Bronchial epithelial cell (primary cell): ENCODE results near the gene ICAM2. TPM values are rescaled to one million over a fixed set of nuclear protein-coding genes. Genes with fewer than 3 reads are reported as not detected.

Source experiments
- DNase-seq: peaks from one replicate; pipeline ENCODE4 v3.0.0-alpha.2; 2010; ENCODE audit warnings: low read depth
- FAIRE-seq: peaks from 2 replicates; lab custom pipeline; 2011; peaks lifted over from hg19 to GRCh38; lab: Jason Lieb, UNC
- H3K27me3 ChIP-seq: 2 replicates; pipeline ENCODE4 v1.5.1; 2011; ENCODE audit warnings: low read length; ENCODE audit not compliant: control insufficient read depth, insufficient read depth
- H3K36me3 ChIP-seq: 2 replicates; pipeline ENCODE4 v1.5.1; 2011; ENCODE audit warnings: low read length; ENCODE audit not compliant: control insufficient read depth, insufficient read depth
- H3K4me3 ChIP-seq: 2 replicates; pipeline ENCODE4 v1.5.1; 2011; ENCODE audit warnings: mild to moderate bottlenecking, low read depth, low read length, control low read depth
- total RNA-seq: library from RNA; depleted of rRNA; stranded (reverse); fragments of >200 nt; gene quantifications from 2 replicates; pipeline ENCODE4 v1.2.1, GENCODE V29; 2014
- TF ChIP-seq, protein P1 (sequence below): IDR thresholded peaks from 2 replicates; pipeline ENCODE4 v1.5.1; 2011; ENCODE audit warnings: mild to moderate bottlenecking, moderate library complexity, low read length, control low read depth, inconsistent platforms; ENCODE audit not compliant: insufficient read depth, severe bottlenecking

The ICAM2 gene
- total RNA-seq, 1 donor from 2014 or later: 0.26 TPM

DNA sequence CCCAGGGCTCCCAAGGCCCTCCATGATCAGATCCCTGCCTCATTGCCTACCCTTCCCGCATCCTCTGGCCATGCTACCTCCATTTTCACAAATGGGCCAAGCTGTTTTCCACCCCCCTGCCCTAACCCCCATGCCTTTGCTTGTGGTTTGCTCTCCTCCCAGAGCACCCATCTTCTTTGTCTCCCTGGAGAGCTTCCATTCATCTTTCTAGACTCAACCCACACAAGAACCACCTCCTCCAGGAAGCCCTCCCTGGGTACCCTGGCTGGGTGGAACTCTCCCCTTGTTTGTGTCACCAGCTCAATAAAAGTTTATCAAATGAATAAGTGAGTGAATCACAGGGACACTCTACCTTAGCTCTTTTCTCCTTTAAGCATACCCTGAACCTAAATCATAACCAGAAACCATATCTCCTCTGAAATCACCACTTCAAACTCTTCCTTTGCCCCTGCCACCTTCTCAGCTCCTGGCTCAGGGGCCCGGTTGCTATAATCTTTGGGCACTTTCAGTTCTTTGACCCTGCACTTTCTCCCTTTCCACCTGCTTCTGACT lies 44.8 kb downstream of the ICAM2 start:
- DNase-seq: no peak
- Histone ChIP-seq H3K4me3 (no peak overlapping the region), H3K36me3 (no peaks in the 10 kb centered on the region), H3K27me3 (no peaks in the 10 kb centered on the region)
- TF ChIP-seq, protein P1, sequence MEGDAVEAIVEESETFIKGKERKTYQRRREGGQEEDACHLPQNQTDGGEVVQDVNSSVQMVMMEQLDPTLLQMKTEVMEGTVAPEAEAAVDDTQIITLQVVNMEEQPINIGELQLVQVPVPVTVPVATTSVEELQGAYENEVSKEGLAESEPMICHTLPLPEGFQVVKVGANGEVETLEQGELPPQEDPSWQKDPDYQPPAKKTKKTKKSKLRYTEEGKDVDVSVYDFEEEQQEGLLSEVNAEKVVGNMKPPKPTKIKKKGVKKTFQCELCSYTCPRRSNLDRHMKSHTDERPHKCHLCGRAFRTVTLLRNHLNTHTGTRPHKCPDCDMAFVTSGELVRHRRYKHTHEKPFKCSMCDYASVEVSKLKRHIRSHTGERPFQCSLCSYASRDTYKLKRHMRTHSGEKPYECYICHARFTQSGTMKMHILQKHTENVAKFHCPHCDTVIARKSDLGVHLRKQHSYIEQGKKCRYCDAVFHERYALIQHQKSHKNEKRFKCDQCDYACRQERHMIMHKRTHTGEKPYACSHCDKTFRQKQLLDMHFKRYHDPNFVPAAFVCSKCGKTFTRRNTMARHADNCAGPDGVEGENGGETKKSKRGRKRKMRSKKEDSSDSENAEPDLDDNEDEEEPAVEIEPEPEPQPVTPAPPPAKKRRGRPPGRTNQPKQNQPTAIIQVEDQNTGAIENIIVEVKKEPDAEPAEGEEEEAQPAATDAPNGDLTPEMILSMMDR: no peak
- FAIRE-seq: no peak

DNA sequence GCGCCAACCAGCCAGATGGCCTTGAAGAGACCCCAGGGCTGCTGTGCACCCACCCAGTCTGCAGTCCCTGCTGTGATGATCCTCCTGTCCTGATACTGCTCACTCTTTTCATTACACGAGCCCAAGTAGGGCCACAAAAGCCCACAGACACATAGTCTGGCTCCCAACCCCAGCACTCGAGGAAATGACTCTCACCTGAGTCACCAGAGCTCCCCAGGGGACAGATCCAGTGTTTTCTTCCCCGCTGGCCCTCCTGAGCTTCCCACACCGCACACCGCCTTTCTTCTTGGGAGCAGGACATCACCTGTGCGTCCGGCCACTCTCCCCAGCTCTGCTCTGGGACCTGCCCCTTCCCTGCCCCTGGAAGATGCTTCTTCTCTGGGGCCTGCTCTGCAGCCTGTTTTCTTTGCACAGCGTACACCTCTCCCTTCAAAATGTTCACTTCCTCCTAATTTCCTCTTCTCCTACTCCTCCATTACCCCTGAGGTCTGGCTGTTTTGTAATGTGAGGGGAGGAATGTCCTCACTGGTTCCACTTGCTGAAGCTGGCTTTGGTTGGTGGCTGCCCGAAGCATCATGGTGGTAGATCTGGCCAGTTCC lies 45.7 kb downstream of the ICAM2 start:
- DNase-seq: peak; percentile 80
- TF ChIP-seq, protein P1: no peak

DNA sequence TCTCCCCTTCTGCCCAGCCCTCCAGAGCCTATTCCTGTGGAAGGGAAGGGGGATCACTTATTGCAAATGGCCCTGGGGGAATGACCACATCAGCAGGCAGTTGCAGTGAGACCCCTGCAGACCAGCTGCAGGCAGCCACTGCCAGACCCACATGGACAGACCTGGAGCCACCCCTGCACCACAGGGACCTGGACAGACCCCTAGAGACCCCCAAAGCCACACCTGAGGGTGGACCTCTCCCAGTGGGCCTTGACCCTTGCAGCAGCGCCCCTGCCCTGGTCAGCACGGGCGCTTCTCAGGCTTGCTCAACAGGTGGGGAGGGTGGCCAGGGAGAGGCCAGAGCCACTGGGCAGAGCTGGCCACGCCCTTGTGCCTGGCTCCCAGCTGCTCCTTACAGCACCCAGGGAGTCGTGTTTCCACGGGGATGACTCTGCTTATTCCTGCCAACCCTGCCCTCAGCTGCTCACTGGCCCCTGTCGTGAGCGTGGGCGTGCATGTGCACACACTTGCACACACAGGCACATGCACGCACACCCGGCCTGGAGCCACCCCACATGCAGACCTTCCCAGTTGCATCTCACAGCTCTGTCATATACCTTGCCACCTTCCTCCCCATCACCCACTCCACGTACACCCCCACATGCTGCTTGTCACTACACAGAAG lies 46.4 kb downstream of the ICAM2 start:
- H3K27me3 ChIP-seq: no peaks in the 10 kb centered on the region
- peak; percentile 83 for FAIRE-seq
- peak; percentile 45 for DNase-seq
- no peak overlapping the region for H3K4me3 ChIP-seq
- TF ChIP-seq, protein P1: no peak
- H3K36me3 ChIP-seq: no peaks in the 10 kb centered on the region

More for the DNA sequence above, 45.7 kb downstream of the ICAM2 start:
- H3K36me3 ChIP-seq: no peaks in the 10 kb centered on the region
- no peaks in the 10 kb centered on the region for H3K27me3 ChIP-seq
- FAIRE-seq: no peak
- H3K4me3 ChIP-seq: no peak overlapping the region

DNA sequence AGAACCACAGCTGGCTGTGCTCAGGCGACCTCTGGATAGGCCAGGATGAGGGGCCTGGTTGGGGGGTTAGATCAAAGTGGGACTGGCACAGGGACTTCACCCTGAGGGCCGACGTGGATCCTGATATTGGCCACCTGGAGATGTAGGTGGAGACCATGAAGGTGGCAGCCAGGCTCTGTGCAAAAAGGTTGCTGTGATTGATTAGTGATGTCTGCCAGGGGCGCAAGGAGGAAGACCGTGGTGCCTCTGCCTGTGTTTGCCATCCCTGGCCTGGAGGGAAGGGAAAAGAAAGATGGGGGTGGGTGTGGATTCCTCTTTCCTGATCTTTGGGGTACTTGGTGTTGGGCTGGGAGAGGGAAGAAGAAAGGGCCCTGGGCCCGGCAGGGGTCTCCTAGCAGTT lies 47.2 kb downstream of the ICAM2 start:
- no peak for FAIRE-seq
- Histone ChIP-seq H3K4me3 (no peak overlapping the region), H3K36me3 (no peaks in the 10 kb centered on the region), H3K27me3 (no peaks in the 10 kb centered on the region)
- no peak for DNase-seq
- TF ChIP-seq, protein P1: no peak

DNA sequence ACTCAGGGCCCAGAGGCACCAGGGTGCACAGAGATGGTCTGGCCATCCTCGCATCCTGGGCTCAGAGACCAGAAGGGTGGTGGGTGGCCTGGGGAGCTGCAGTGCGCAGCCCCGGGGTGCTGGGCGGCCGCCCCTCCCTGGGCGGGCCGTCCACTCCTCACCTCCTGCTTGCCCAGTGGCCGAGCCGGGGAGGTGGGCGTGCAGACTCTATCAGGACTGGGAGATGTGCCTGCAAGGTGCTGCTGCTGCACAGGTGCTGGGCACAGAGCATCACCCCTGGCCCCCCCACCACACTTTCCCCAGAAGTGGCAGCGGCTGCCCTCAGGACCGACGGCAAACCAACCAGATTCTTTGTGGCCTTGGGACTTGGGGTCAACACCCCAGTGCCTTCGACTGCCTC lies 47.6 kb downstream of the ICAM2 start, which contains the start of gene SCN4A:
TSS of gene SCN4A (minus strand) at position 123 of the 400 bp plus-strand sequence. CDS start at position 46, 77 bp downstream.
- DNase-seq (no peak), FAIRE-seq (no peak)
- TF ChIP-seq, protein P1: no peak
- no peak within 1 kb of the TSS for H3K4me3 ChIP-seq
- H3K27me3 ChIP-seq: no peaks in the 10 kb centered on the region
- no peaks in the 10 kb centered on the region for H3K36me3 ChIP-seq
